Measurements from ENCODE around the gene ANKRD33B.

DNA sequence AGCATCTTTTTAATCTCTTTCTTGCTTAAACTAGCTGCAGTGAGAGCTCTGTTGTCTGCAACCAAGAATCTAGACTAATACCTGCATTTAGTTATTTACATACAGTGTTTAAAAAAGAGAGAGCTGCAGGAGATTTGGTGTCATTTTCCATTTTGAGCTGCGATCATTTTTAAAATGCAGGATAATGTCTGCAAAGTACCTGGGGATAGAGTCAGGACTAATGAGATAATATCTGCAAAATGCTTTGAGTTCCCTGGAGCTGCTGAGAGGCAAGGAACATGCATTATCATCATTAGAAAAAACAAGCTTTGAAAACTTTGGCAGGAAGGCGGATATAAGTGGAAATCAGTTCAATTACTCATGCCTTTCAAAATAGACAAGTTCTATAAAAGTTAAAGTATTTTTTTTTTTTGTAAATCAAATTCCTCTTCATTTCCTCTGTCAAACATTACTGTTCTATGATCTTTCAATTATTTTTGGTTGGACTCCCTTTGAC is 21.8 kb upstream of the ANKRD33B start:
- TF ChIP-seq, protein P1, sequence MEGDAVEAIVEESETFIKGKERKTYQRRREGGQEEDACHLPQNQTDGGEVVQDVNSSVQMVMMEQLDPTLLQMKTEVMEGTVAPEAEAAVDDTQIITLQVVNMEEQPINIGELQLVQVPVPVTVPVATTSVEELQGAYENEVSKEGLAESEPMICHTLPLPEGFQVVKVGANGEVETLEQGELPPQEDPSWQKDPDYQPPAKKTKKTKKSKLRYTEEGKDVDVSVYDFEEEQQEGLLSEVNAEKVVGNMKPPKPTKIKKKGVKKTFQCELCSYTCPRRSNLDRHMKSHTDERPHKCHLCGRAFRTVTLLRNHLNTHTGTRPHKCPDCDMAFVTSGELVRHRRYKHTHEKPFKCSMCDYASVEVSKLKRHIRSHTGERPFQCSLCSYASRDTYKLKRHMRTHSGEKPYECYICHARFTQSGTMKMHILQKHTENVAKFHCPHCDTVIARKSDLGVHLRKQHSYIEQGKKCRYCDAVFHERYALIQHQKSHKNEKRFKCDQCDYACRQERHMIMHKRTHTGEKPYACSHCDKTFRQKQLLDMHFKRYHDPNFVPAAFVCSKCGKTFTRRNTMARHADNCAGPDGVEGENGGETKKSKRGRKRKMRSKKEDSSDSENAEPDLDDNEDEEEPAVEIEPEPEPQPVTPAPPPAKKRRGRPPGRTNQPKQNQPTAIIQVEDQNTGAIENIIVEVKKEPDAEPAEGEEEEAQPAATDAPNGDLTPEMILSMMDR (conservative IDR thresholded peaks at IDR 0.05 in 1 of 2, IDR thresholded peaks at IDR 0.05 in 1 of 2; ENCODE audit: low read depth in 1 of 2, low read length in 2 of 2): no peak
- TF ChIP-seq EZH2 (IDR thresholded peaks at IDR 0.05; ENCODE audit: low read length, missing control alignments): no peak

Data from fibroblast of lung (primary cell).